Measurements from ENCODE around the gene VPS35.

GRCh38 chr16:46732561-46732960 is 43.6 kb upstream of the VPS35 start:
- TF ChIP-seq POLR2A (IDR thresholded peaks at IDR 0.05), result no peak
- TF ChIP-seq, protein P1, sequence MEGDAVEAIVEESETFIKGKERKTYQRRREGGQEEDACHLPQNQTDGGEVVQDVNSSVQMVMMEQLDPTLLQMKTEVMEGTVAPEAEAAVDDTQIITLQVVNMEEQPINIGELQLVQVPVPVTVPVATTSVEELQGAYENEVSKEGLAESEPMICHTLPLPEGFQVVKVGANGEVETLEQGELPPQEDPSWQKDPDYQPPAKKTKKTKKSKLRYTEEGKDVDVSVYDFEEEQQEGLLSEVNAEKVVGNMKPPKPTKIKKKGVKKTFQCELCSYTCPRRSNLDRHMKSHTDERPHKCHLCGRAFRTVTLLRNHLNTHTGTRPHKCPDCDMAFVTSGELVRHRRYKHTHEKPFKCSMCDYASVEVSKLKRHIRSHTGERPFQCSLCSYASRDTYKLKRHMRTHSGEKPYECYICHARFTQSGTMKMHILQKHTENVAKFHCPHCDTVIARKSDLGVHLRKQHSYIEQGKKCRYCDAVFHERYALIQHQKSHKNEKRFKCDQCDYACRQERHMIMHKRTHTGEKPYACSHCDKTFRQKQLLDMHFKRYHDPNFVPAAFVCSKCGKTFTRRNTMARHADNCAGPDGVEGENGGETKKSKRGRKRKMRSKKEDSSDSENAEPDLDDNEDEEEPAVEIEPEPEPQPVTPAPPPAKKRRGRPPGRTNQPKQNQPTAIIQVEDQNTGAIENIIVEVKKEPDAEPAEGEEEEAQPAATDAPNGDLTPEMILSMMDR (IDR thresholded peaks at IDR 0.05), result no peak
